ENCODE measurements around the gene GRPEL1.

Gene GRPEL1

DNA sequence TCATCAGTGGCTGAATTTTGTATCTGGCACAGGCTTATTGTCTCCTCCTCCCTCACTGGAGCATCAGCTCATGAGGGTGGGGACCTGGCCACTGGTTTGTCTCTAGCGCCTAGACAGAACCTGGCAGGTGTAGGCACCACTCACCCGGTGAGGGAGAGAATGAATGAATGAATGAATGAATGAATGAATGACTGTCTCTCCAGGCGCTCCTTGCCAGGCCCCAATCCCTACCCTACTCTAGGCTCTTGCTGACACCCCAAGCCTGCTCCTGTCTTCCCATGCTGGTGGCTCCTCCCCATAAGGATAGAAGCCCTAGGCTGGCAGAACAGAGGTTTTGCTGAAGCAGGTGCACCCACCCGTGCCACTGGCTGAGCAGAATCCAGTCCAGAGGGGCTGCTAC, 41.3 kb upstream of the GRPEL1 start:
- TF ChIP-seq, protein P1, sequence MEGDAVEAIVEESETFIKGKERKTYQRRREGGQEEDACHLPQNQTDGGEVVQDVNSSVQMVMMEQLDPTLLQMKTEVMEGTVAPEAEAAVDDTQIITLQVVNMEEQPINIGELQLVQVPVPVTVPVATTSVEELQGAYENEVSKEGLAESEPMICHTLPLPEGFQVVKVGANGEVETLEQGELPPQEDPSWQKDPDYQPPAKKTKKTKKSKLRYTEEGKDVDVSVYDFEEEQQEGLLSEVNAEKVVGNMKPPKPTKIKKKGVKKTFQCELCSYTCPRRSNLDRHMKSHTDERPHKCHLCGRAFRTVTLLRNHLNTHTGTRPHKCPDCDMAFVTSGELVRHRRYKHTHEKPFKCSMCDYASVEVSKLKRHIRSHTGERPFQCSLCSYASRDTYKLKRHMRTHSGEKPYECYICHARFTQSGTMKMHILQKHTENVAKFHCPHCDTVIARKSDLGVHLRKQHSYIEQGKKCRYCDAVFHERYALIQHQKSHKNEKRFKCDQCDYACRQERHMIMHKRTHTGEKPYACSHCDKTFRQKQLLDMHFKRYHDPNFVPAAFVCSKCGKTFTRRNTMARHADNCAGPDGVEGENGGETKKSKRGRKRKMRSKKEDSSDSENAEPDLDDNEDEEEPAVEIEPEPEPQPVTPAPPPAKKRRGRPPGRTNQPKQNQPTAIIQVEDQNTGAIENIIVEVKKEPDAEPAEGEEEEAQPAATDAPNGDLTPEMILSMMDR (conservative IDR thresholded peaks at IDR 0.05; ENCODE audit: low read depth), result no peak
- CTCF ChIA-PET, result no interaction called here
- DNase-seq (ENCODE audit: low spot score), result no peak
- POLR2A ChIA-PET (ENCODE audit: low non-redundant PET), result no interaction called here
- H3K27ac ChIP-seq, result no peak overlapping the region

DNA sequence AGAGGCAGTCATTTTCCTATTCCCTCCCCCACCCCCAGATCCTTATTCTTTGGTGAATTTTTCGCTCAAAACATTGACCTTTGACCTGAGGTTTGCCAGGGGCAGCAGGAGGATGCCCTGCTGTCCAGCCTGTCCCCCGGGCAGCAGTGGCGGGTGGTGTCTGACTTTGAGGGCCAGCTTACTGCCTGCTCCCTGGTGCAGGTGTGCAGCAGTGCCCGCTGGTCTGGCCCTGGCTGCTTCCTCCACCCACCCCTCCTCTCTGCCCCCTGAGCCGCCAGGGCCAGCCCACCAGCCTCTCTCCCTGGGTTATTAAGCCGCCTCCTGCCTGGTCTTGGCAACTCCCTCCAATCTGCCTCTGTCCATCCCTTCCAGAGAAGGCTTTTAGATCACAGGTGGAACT, 40.8 kb upstream of the GRPEL1 start:
- CTCF ChIA-PET, result no interaction called here
- H3K27ac ChIP-seq, result no peak overlapping the region
- no peak for DNase-seq (ENCODE audit: low spot score)
- TF ChIP-seq, protein P1 (conservative IDR thresholded peaks at IDR 0.05; ENCODE audit: low read depth), result no peak
- POLR2A ChIA-PET (ENCODE audit: low non-redundant PET), result no interaction called here

DNA sequence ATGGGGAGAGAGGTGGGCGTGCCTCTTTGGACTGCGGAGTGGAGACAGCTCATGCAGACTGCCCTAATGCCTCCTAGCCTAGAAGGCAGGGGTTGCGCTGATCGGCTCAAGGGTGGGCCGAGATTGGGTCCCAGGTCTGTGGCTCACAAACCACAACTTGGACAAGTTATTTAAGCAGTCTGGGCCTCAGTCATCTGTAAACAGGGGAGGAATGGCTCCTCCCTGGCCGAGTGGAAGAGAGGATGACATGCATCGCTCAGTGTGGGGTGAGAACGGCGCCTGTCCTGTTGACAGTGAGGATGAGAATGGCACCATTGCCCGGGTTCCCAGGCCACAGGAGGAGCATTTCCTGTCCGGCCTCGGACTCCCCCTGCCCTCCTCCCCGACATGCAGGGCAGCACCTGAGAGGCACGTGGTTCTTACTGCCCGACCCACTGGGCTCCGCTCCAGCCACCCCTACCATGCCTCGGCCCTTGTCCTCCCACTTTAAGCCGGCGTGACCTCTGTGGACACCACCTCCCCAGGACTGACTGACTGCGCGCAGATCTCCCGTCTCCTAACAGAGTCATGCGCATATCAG, 40.3 kb upstream of the GRPEL1 start:
- ChIA-PET CTCF (no interaction called here), POLR2A (ENCODE audit: low non-redundant PET) (no interaction called here)
- TF ChIP-seq, protein P1 (conservative IDR thresholded peaks at IDR 0.05; ENCODE audit: low read depth), result no peak
- no peak overlapping the region for H3K27ac ChIP-seq
- DNase-seq (ENCODE audit: low spot score), result no peak

DNA sequence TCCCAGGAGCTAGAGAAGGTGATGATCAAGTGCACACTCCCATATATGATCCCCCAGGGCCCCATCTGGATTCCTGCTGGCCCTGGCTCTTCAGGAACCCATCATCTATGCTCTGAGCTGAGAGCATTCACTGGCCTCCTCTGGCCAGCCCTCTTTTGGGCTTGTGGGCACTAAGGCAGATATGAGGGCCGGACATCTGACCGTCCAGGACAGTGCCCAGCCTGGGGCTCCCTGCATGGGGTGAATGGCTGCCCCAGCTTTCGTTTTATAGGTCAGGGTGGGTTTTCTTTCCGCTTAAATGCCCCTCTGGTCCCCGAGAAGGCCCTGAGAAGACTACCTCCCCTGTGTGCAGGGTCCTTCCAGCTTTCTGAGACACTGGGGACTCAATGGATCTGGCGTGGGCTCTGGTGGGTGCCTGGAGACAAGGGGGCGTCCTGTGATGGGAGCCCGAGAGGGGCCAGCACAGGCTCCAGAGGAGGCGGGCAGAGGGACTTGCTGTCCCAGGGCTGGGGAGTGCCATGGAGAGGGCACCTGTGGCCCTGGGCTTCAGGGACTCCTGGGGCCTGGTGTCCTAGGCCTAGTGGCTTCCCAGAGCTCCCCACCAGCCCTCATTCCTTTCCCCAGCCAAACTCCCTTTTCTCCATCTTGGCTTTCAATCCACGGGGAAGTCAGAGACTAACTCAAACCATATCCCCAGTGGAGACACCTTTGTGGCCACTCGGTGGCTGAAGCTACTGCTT, 39.5 kb upstream of the GRPEL1 start:
- TF ChIP-seq, protein P1 (conservative IDR thresholded peaks at IDR 0.05; ENCODE audit: low read depth), result no peak
- H3K27ac ChIP-seq, result no peak overlapping the region
- ChIA-PET CTCF (no interaction called here), POLR2A (ENCODE audit: low non-redundant PET) (no interaction called here)
- DNase-seq (ENCODE audit: low spot score), result no peak

DNA sequence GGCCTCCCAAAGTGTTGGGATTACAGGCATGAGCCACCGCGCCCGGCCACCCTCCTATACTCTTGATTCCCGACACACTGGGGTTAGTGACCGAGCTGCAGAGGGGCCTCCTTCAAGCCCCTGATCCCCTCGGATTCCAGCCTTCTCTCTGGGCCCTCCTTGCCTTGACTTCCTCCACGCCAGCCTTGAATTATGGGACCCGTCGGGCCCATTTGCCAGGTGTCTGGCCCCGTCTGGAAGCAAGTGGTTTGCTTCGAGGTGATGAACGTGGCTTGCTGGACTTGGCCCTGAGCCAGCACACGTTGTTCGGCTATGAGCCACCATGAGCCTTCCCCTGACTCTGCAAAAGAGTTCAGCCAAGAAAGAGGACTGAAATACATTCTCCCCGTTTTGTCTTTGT, 37.4 kb upstream of the GRPEL1 start:
- ChIA-PET POLR2A (ENCODE audit: low non-redundant PET) (no interaction called here), CTCF (interaction anchor here (0.6 kb wide), 1 partner anchor 357 kb away, joined by 4 read pairs; no protein-coding TSS in a partner anchor)
- TF ChIP-seq, protein P1 (conservative IDR thresholded peaks at IDR 0.05; ENCODE audit: low read depth), result no peak
- H3K27ac ChIP-seq, result no peak overlapping the region
- DNase-seq (ENCODE audit: low spot score), result no peak

- TF ChIP-seq, protein P1 (conservative IDR thresholded peaks at IDR 0.05; ENCODE audit: low read depth), result no peak
- H3K27ac ChIP-seq, result no peak overlapping the region
- CTCF ChIA-PET, result no interaction called here
- POLR2A ChIA-PET (ENCODE audit: low non-redundant PET), result no interaction called here
- DNase-seq (ENCODE audit: low spot score), result no peak
These were observed 36.6 kb upstream of the GRPEL1 start for GRCh38 chr4:7104366-7105031.

Data from RWPE1 (cell line).